ENCODE data around the gene CCDC33.

Gene CCDC33

DNA sequence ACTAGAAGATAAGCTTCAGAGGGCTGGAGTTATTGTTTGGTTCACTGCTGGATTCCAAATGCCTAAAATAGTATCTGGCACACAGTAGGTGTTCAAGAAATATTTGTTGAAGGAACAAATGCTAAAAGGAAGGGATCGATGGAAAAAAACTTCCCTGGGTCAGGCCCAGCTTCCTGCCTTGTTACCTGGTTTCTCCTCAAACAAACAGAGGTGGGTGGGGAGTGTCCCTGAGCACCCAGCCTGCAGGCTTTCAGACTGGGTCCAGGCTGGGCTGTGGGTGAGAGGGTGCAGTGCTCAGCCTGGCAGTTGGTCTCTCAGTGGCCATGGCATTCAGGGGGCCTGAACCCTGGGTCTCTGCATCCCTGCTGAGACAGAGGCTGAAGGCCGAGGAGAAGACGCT lies 19.2 kb upstream of the CCDC33 start:
- TF ChIP-seq EP300 (IDR thresholded peaks at IDR 0.05; ENCODE audit: borderline replicate concordance) (no peak), FOXM1 (IDR thresholded peaks at IDR 0.05; ENCODE audit: borderline replicate concordance, low read depth) (no peak)
- TF ChIP-seq, protein P1, sequence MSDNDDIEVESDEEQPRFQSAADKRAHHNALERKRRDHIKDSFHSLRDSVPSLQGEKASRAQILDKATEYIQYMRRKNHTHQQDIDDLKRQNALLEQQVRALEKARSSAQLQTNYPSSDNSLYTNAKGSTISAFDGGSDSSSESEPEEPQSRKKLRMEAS (IDR thresholded peaks at IDR 0.05), result no peak

DNA sequence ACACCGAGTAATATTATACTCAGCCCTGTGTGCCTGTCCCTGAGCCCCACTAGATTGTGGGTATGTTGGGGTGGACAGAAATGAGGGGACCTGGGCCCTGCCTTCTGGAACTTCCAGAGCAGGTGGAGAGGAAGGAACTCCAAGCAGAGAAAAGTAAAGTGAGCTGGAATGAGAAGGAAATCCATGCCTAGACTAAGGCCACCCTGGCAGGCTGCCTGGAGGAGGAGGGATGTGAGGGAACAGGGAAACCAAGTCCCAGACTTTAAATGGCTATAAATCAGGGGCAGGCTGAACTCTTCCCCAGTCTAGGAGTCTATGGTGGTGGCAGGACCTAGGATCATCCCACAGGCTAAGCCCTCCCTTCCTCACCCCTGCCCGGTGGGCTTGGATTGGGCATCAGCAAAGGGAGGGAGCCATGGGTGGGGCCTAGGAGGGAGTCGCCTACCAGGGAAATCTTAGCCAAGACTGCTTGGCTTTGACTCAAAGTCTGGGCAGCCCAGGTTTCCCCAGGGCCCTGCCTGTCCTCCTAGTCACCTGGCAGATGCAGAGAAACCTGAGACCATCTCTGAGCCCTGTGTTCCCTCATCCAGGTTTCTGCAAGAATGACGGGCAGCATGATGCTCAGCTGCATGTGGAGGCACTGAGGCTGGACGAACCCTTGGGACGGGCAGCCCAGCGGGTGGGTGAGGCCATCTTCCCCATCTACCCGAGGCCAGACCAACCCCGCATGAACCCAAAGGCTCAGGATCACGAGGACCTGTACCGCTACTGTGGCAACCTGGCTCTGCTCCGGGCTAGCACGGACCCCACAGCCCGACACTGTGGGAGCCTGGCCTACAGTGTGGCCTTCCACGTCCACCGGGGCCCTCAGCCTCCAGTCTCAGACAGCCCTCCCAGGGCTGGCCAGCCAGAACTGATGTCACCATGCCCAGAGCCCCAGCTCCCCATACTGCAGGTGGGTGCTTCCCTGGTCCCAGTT lies 17.9 kb upstream of the CCDC33 start:
- no peak for TF ChIP-seq EGR1 (IDR thresholded peaks at IDR 0.05)
- peak; percentile 51 for TF ChIP-seq NFIC (IDR thresholded peaks at IDR 0.05)

DNA sequence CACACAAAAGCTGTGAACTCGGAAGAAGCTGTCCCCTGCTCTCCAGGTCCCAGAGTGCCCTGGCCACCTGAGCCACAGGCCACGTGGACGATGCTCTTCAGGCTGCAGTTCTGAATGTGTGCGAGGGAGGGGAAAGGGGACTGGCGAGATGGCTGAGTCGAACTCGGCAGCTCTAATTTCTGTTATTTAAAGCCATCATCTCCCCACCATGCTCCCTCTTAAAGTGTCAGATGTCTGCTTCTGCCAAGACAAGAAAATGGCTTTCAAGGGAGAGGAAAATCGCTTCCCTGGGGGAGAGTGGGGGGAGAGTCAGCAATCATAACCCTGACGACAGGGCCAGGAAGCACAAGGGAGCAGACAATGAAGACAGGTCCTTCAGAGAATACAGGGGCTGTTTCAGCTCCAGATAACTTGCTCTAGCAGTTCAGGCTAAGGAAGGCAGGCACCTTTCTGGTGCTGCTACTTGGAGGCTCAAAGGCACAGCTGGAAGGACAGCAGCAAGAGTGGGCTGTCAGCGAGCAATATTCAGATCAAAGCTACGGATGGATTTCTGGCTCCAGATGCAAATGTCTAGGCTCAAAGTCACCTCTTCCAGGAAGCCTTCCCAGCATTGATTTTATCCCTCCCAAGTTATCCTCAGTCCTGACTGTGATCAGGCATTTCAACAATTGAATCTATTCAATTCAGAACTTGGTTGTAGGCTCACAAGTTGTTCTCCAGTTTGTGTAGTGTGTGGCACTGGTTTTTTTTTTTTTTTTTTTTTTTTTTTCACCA lies 15.5 kb upstream of the CCDC33 start:
- TF ChIP-seq NFIC (IDR thresholded peaks at IDR 0.05) (no peak), ZBTB7A (IDR thresholded peaks at IDR 0.05; ENCODE audit: low read depth) (no peak), RAD21 (IDR thresholded peaks at IDR 0.05; ENCODE audit: low read depth) (no peak), FOXM1 (IDR thresholded peaks at IDR 0.05; ENCODE audit: borderline replicate concordance, low read depth) (no peak), TCF12 (IDR thresholded peaks at IDR 0.05; ENCODE audit: low read depth) (no peak), CEBPB (IDR thresholded peaks at IDR 0.05) (no peak), EP300 (IDR thresholded peaks at IDR 0.05; ENCODE audit: borderline replicate concordance) (no peak), EGR1 (IDR thresholded peaks at IDR 0.05) (no peak), CREB1 (IDR thresholded peaks at IDR 0.05; ENCODE audit: low read depth) (no peak), TAF1 (IDR thresholded peaks at IDR 0.05; ENCODE audit: low read depth) (no peak), YY1 (IDR thresholded peaks at IDR 0.05; ENCODE audit: low read depth) (no peak), TEAD4 (IDR thresholded peaks at IDR 0.05) (no peak)
- TF ChIP-seq, protein P2, sequence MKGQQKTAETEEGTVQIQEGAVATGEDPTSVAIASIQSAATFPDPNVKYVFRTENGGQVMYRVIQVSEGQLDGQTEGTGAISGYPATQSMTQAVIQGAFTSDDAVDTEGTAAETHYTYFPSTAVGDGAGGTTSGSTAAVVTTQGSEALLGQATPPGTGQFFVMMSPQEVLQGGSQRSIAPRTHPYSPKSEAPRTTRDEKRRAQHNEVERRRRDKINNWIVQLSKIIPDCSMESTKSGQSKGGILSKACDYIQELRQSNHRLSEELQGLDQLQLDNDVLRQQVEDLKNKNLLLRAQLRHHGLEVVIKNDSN (IDR thresholded peaks at IDR 0.05), result no peak
- TF ChIP-seq, protein P3, sequence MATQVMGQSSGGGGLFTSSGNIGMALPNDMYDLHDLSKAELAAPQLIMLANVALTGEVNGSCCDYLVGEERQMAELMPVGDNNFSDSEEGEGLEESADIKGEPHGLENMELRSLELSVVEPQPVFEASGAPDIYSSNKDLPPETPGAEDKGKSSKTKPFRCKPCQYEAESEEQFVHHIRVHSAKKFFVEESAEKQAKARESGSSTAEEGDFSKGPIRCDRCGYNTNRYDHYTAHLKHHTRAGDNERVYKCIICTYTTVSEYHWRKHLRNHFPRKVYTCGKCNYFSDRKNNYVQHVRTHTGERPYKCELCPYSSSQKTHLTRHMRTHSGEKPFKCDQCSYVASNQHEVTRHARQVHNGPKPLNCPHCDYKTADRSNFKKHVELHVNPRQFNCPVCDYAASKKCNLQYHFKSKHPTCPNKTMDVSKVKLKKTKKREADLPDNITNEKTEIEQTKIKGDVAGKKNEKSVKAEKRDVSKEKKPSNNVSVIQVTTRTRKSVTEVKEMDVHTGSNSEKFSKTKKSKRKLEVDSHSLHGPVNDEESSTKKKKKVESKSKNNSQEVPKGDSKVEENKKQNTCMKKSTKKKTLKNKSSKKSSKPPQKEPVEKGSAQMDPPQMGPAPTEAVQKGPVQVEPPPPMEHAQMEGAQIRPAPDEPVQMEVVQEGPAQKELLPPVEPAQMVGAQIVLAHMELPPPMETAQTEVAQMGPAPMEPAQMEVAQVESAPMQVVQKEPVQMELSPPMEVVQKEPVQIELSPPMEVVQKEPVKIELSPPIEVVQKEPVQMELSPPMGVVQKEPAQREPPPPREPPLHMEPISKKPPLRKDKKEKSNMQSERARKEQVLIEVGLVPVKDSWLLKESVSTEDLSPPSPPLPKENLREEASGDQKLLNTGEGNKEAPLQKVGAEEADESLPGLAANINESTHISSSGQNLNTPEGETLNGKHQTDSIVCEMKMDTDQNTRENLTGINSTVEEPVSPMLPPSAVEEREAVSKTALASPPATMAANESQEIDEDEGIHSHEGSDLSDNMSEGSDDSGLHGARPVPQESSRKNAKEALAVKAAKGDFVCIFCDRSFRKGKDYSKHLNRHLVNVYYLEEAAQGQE (IDR thresholded peaks at IDR 0.05; ENCODE audit: low read depth), result no peak
- TF ChIP-seq, protein P1 (IDR thresholded peaks at IDR 0.05), result no peak

DNA sequence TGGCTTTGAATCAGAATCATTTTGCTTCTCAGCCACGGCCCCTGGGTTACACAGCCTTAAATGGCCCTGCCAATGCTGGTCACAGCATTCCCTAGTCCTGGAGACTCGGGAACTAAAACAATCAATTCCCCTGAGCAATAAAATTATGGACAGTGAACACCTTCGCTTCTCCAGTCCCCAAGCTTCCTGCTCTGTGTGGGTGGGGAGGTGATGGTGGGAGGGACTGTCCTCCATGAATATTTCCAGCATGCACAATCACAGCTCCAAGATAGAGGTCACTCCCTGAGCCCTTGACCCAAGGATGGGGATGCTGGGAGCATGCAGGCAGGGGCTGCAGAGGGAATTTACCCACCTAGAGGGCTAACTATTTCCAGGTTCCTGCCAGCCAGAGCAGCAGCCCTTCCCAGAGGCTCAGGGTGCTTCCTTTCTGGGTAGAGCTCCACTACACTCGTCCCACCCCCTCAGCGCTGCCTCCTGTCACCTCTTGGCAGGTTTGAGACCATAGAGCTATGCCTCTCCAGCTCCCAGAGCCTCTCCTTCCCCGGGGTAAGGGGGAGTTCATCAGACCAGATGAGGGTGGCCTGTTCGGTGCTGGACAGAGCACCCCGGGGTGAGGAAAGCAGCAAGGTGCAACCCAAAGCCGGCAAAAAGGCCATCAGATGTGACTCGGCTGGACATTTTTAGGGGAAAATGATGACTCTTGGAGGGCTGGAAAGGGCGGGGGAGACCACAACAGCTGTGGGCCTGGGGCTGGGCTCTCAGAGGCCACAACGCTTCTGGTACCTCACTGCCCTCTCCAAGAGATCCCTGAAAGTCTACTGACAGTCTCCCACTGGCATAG lies 14.5 kb upstream of the CCDC33 start:
- TF ChIP-seq CEBPB (IDR thresholded peaks at IDR 0.05) (no peak), ZBTB7A (IDR thresholded peaks at IDR 0.05; ENCODE audit: low read depth) (no peak)
- TF ChIP-seq, protein P3 (IDR thresholded peaks at IDR 0.05; ENCODE audit: low read depth), result peak; percentile 48; the same call in 1 of the 2 replicates

DNA sequence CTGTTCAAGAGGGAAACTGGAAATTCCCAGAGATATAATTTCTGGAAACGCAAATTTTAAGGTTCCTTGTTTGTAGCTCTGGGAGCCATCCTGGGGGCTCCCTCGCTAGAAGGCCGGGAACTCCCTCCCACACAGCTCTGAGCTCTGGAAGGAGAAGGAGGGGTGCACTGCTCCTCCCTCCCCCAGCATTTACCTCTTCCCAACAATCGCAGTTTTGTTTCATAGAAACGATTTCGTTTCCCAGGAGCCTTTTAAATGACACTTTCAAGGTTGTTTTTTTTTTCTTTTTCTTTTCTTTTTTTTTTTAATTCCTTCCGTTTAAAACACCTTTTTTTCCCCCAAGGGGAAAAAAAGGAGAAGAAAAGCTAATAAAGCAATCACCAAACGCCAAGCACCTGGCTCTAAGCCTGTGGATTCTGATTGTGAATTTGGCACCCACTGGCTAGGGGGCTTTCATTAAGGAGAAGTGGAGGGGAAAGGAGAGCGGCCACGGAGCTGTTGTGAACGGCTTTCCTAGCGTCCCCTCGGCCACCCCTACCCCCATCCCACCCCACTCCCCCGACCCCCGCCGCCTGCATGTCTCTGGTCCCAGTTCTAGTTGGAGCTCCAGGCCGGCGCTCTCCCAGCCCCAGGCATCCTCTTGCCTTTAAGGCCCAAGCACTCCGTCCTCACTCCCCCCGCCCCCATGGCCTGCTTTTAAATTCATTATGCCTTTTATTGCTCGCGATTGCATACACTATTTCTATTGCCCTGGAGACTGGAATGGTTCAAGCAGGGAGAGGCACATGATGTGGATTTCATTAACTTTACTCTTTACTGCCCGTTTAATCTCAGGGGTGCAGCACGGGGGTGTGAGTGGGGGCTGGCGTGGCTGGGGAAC lies 13.6 kb upstream of the CCDC33 start:
- TF ChIP-seq CREB1 (IDR thresholded peaks at IDR 0.05; ENCODE audit: low read depth) (no peak), ZBTB7A (IDR thresholded peaks at IDR 0.05; ENCODE audit: low read depth) (no peak), TAF1 (IDR thresholded peaks at IDR 0.05; ENCODE audit: low read depth) (no peak), NFIC (IDR thresholded peaks at IDR 0.05) (no peak), EGR1 (IDR thresholded peaks at IDR 0.05) (no peak), CEBPB (IDR thresholded peaks at IDR 0.05) (no peak), TEAD4 (IDR thresholded peaks at IDR 0.05) (no peak), RAD21 (IDR thresholded peaks at IDR 0.05; ENCODE audit: low read depth) (no peak), TCF12 (IDR thresholded peaks at IDR 0.05; ENCODE audit: low read depth) (no peak)
- TF ChIP-seq, protein P3 (IDR thresholded peaks at IDR 0.05; ENCODE audit: low read depth), result no peak
- TF ChIP-seq, protein P2 (IDR thresholded peaks at IDR 0.05), result no peak
- TF ChIP-seq, protein P1 (IDR thresholded peaks at IDR 0.05), result no peak
